ENCODE data around the gene CLCN2.

Gene CLCN2

DNA sequence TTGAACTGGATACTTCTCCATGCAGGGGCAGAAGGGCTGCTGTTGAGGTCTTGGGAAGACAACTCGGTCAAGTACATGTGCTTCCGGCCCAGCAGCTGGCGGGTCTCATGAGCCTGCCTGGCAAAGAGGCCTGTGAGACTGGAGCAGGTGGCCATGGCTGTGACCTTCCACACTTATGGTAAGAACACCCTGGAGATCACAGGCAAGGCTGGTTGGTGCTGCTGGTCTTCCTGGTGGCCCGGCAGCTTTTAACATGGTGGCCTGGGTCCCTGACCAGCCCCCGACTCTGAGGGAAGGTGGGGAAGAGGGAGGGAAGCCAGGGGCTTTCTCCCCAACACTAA lies 33.9 kb upstream of the CLCN2 start:
- Histone ChIP-seq H3K4ac (ENCODE audit: low read depth, low read length) (no peak overlapping the region), H3K79me1 (ENCODE audit: low read length) (no peaks in the 10 kb centered on the region), H3K23ac (ENCODE audit: low read length) (no peak overlapping the region), H3K79me2 (ENCODE audit: control insufficient read depth, insufficient read depth, low read length) (no peaks in the 10 kb centered on the region), H3K36me3 (ENCODE audit: control insufficient read depth, insufficient read depth, low read length) (no peaks in the 10 kb centered on the region), H3K4me3 (ENCODE audit: low read length) (no peak overlapping the region), H2BK15ac (replicated peaks; ENCODE audit: low read depth) (no peak overlapping the region), H3K4me1 (ENCODE audit: control insufficient read depth, low read depth, low read length) (no peaks in the 10 kb centered on the region), H2BK120ac (ENCODE audit: low read depth, low read length) (no peak overlapping the region), H3K9ac (ENCODE audit: low read length) (no peak overlapping the region), H4K5ac (ENCODE audit: low read length) (no peak overlapping the region), H3K56ac (ENCODE audit: low read length) (no peak overlapping the region), H3K4me2 (ENCODE audit: low read length) (no peak overlapping the region), H3K27me3 (ENCODE audit: insufficient read depth, low read length, poor library complexity) (no peaks in the 10 kb centered on the region), H3K27ac (ENCODE audit: low read depth, low read length) (no peak overlapping the region), H2AK5ac (ENCODE audit: low read length) (no peak overlapping the region), H3K18ac (ENCODE audit: low read length) (no peak overlapping the region), H4K8ac (ENCODE audit: low read depth, low read length) (no peak overlapping the region), H2BK5ac (ENCODE audit: low read length) (no peak overlapping the region)
- DNase-seq = no peak
- WGBS (ENCODE audit: extremely low coverage, insufficient coverage, low lambda C conversion rate) = no CpG with 5 or more reads among the region's 5 CpGs

DNA sequence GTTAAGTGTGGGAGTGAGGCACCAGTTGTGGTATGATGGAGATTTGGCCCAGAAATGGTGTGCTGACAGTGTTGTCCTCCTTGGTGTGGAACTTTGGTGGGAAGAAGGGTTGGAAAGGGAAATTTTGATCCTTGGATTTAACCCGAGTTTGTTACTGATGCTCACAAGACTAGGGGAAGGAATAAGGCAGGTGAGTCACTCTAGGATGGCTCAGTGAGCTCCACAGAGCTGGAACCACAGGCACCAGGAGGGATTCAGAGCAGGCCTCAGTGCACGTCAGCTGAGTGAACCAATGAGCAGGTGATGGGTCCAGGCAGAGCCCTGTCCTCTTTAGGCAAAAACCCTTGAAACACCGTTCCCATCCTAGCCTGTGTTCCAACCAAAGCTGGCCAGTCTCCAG lies 29.9 kb upstream of the CLCN2 start:
- Histone ChIP-seq H3K56ac (ENCODE audit: low read length) (no peak overlapping the region), H2AK5ac (ENCODE audit: low read length) (no peak overlapping the region), H3K4ac (ENCODE audit: low read depth, low read length) (no peak overlapping the region), H4K5ac (ENCODE audit: low read length) (no peak overlapping the region), H3K27me3 (ENCODE audit: insufficient read depth, low read length, poor library complexity) (no peaks in the 10 kb centered on the region), H3K36me3 (ENCODE audit: control insufficient read depth, insufficient read depth, low read length) (no peaks in the 10 kb centered on the region), H3K4me3 (ENCODE audit: low read length) (no peak overlapping the region), H3K9ac (ENCODE audit: low read length) (no peak overlapping the region), H3K23ac (ENCODE audit: low read length) (no peak overlapping the region), H3K18ac (ENCODE audit: low read length) (no peak overlapping the region), H4K8ac (ENCODE audit: low read depth, low read length) (no peak overlapping the region), H3K4me2 (ENCODE audit: low read length) (no peak overlapping the region), H2BK15ac (replicated peaks; ENCODE audit: low read depth) (no peak overlapping the region), H2BK5ac (ENCODE audit: low read length) (no peak overlapping the region), H3K79me2 (ENCODE audit: control insufficient read depth, insufficient read depth, low read length) (no peaks in the 10 kb centered on the region), H3K79me1 (ENCODE audit: low read length) (no peaks in the 10 kb centered on the region), H2BK120ac (ENCODE audit: low read depth, low read length) (no peak overlapping the region), H3K4me1 (ENCODE audit: control insufficient read depth, low read depth, low read length) (no peaks in the 10 kb centered on the region), H3K27ac (ENCODE audit: low read depth, low read length) (no peak overlapping the region)
- no CpG with 5 or more reads among the region's 3 CpGs for WGBS (ENCODE audit: extremely low coverage, insufficient coverage, low lambda C conversion rate)
- DNase-seq = no peak

DNA sequence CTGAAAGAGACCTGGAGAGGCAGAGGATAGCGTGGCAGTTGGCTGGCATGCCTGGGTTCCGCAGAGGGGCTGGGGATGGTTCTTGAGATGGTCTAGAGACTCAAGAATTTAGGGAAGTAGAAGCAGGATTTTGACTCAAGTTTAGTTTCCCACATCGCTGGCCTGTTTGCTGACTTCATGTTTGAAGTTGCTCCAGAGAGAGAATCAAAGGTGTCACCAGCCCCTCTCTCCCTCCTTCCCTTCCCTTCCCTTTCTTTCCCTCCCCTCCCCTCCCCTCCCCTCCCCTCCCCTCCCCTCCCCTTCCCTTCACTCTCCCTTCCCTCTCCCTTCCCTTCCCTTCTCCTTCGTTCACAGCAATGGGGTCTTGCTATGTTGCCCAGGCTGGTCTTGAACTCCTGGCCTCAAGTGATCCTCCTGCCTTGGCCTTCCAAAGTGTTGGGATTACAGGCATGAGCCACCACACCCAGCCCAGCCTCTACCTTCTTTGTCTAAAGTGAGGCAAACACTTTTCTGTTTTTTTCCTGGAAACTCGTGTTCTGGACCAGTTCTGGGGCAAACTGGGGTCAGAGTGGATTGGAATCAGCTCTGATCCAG lies 28.6 kb upstream of the CLCN2 start:
- Histone ChIP-seq H3K4me3 (ENCODE audit: low read length) (no peak overlapping the region), H2AK5ac (ENCODE audit: low read length) (no peak overlapping the region), H3K36me3 (ENCODE audit: control insufficient read depth, insufficient read depth, low read length) (no peaks in the 10 kb centered on the region), H3K27me3 (ENCODE audit: insufficient read depth, low read length, poor library complexity) (no peaks in the 10 kb centered on the region), H3K23ac (ENCODE audit: low read length) (no peak overlapping the region), H3K79me1 (ENCODE audit: low read length) (no peaks in the 10 kb centered on the region), H3K4me1 (ENCODE audit: control insufficient read depth, low read depth, low read length) (no peaks in the 10 kb centered on the region), H3K18ac (ENCODE audit: low read length) (no peak overlapping the region), H2BK5ac (ENCODE audit: low read length) (no peak overlapping the region), H3K56ac (ENCODE audit: low read length) (no peak overlapping the region), H4K5ac (ENCODE audit: low read length) (no peak overlapping the region), H3K4me2 (ENCODE audit: low read length) (no peak overlapping the region), H2BK15ac (replicated peaks; ENCODE audit: low read depth) (no peak overlapping the region), H3K9ac (ENCODE audit: low read length) (no peak overlapping the region), H3K4ac (ENCODE audit: low read depth, low read length) (no peak overlapping the region), H4K8ac (ENCODE audit: low read depth, low read length) (no peak overlapping the region), H3K27ac (ENCODE audit: low read depth, low read length) (no peak overlapping the region), H2BK120ac (ENCODE audit: low read depth, low read length) (no peak overlapping the region), H3K79me2 (ENCODE audit: control insufficient read depth, insufficient read depth, low read length) (no peaks in the 10 kb centered on the region)
- DNase-seq = no peak
- WGBS (ENCODE audit: extremely low coverage, insufficient coverage, low lambda C conversion rate) = no CpG with 5 or more reads among the region's 5 CpGs

DNA sequence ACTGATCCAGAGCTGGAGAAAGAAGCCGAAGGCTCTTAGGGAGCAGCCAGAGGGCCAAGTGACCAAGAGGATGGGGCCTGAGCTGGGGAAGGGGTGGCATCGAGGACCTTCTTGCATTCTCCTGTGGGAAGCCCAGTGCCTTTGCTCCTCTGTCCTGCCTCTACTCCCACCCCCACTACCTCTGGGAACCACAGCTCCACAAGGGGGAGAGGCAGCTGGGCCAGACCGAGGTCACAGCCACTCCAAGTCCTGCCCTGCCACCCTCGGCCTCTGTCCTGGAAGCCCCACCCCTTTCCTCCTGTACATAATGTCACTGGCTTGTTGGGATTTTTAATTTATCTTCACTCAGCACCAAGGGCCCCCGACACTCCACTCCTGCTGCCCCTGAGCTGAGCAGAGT lies 28.0 kb upstream of the CLCN2 start:
- Histone ChIP-seq H3K27ac (ENCODE audit: low read depth, low read length) (no peak overlapping the region), H3K9ac (ENCODE audit: low read length) (no peak overlapping the region), H2BK5ac (ENCODE audit: low read length) (no peak overlapping the region), H2AK5ac (ENCODE audit: low read length) (no peak overlapping the region), H2BK120ac (ENCODE audit: low read depth, low read length) (no peak overlapping the region), H4K8ac (ENCODE audit: low read depth, low read length) (no peak overlapping the region), H3K4me1 (ENCODE audit: control insufficient read depth, low read depth, low read length) (no peaks in the 10 kb centered on the region), H3K36me3 (ENCODE audit: control insufficient read depth, insufficient read depth, low read length) (no peaks in the 10 kb centered on the region), H3K4me2 (ENCODE audit: low read length) (no peak overlapping the region), H3K27me3 (ENCODE audit: insufficient read depth, low read length, poor library complexity) (no peaks in the 10 kb centered on the region), H3K18ac (ENCODE audit: low read length) (no peak overlapping the region), H3K4me3 (ENCODE audit: low read length) (no peak overlapping the region), H3K23ac (ENCODE audit: low read length) (no peak overlapping the region), H2BK15ac (replicated peaks; ENCODE audit: low read depth) (no peak overlapping the region), H3K79me1 (ENCODE audit: low read length) (no peaks in the 10 kb centered on the region), H3K56ac (ENCODE audit: low read length) (no peak overlapping the region), H3K4ac (ENCODE audit: low read depth, low read length) (no peak overlapping the region), H3K79me2 (ENCODE audit: control insufficient read depth, insufficient read depth, low read length) (no peaks in the 10 kb centered on the region), H4K5ac (ENCODE audit: low read length) (no peak overlapping the region)
- no peak for DNase-seq
- no CpG with 5 or more reads among the region's 5 CpGs for WGBS (ENCODE audit: extremely low coverage, insufficient coverage, low lambda C conversion rate)

DNA sequence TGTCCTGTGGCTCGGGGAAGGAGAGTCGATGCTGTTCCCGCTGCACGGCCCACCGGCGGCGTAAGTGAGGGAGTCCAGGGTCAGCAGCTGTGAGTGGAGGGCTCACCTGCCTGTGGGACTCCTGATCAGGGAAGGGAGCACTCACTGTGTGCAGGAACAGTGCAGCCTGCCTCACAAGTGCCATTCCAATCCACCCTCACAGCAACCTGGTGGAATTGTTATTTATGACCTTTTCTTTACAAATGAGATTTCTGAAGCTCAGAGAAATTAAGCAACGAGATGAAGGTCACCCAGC lies 27.5 kb upstream of the CLCN2 start:
- Histone ChIP-seq H3K23ac (ENCODE audit: low read length) (no peak overlapping the region), H3K4me1 (ENCODE audit: control insufficient read depth, low read depth, low read length) (no peaks in the 10 kb centered on the region), H3K27me3 (ENCODE audit: insufficient read depth, low read length, poor library complexity) (no peaks in the 10 kb centered on the region), H3K4me2 (ENCODE audit: low read length) (no peak overlapping the region), H4K8ac (ENCODE audit: low read depth, low read length) (no peak overlapping the region), H2AK5ac (ENCODE audit: low read length) (no peak overlapping the region), H3K27ac (ENCODE audit: low read depth, low read length) (no peak overlapping the region), H3K79me2 (ENCODE audit: control insufficient read depth, insufficient read depth, low read length) (no peaks in the 10 kb centered on the region), H3K18ac (ENCODE audit: low read length) (no peak overlapping the region), H2BK15ac (replicated peaks; ENCODE audit: low read depth) (no peak overlapping the region), H3K4ac (ENCODE audit: low read depth, low read length) (no peak overlapping the region), H3K9ac (ENCODE audit: low read length) (no peak overlapping the region), H2BK5ac (ENCODE audit: low read length) (no peak overlapping the region), H4K5ac (ENCODE audit: low read length) (no peak overlapping the region), H2BK120ac (ENCODE audit: low read depth, low read length) (no peak overlapping the region), H3K56ac (ENCODE audit: low read length) (no peak overlapping the region), H3K4me3 (ENCODE audit: low read length) (no peak overlapping the region), H3K36me3 (ENCODE audit: control insufficient read depth, insufficient read depth, low read length) (no peaks in the 10 kb centered on the region), H3K79me1 (ENCODE audit: low read length) (no peaks in the 10 kb centered on the region)
- DNase-seq = no peak
- no CpG with 5 or more reads among the region's 8 CpGs for WGBS (ENCODE audit: extremely low coverage, insufficient coverage, low lambda C conversion rate)

DNA sequence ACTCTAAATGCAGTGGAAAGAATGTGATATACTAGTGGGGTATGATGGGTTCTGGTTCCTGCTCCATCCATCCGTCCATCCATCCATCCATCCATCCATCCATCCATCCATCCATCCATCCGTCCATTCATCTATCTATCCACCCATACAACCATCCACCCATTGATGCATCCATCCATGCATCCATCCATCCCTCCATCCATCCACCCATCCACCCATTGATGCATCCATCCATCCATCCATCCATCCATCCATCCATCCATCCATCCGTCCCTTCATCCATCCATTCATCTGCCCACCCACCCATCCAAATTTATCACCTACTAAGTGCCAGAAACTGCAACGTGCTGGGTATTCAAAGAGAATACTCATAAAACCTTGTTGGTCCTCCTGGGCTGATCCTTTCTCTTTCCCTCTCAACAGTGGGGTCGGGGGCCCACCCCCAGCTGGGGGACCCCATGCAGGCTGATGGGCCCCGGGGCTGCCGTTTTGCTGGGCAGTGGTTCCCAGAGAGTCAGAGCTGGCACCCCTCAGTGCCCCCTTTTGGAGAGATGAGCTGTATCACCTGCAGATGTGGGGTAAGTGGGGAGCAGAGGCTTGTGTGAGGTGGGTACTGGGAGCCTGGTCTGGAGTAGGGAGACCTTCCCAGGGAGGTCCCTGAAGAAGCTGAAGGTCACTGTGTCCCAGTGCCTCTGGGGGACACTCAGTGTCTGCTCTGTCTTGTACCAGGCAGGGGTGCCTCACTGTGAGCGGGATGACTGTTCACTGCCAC lies 26.9 kb upstream of the CLCN2 start:
- no peak overlapping the region for H3K23ac ChIP-seq (ENCODE audit: low read length)
- no peaks in the 10 kb centered on the region for H3K36me3 ChIP-seq (ENCODE audit: control insufficient read depth, insufficient read depth, low read length)
- no peak overlapping the region for H3K4me3 ChIP-seq (ENCODE audit: low read length)
- no peak overlapping the region for H2AK5ac ChIP-seq (ENCODE audit: low read length)
- H3K9ac ChIP-seq (ENCODE audit: low read length) = no peak overlapping the region
- H3K79me1 ChIP-seq (ENCODE audit: low read length) = no peaks in the 10 kb centered on the region
- H3K18ac ChIP-seq (ENCODE audit: low read length) = no peak overlapping the region
- H3K27me3 ChIP-seq (ENCODE audit: insufficient read depth, low read length, poor library complexity) = no peaks in the 10 kb centered on the region
- H4K5ac ChIP-seq (ENCODE audit: low read length) = no peak overlapping the region
- H2BK5ac ChIP-seq (ENCODE audit: low read length) = no peak overlapping the region
- no peak overlapping the region for H3K27ac ChIP-seq (ENCODE audit: low read depth, low read length)
- H3K56ac ChIP-seq (ENCODE audit: low read length) = no peak overlapping the region
- no peak overlapping the region for H4K8ac ChIP-seq (ENCODE audit: low read depth, low read length)
- no peak overlapping the region for H3K4me2 ChIP-seq (ENCODE audit: low read length)
- no peak for DNase-seq
- no peaks in the 10 kb centered on the region for H3K79me2 ChIP-seq (ENCODE audit: control insufficient read depth, insufficient read depth, low read length)
- H2BK120ac ChIP-seq (ENCODE audit: low read depth, low read length) = no peak overlapping the region
- WGBS (ENCODE audit: extremely low coverage, insufficient coverage, low lambda C conversion rate) = no CpG with 5 or more reads among the region's 8 CpGs
- no peaks in the 10 kb centered on the region for H3K4me1 ChIP-seq (ENCODE audit: control insufficient read depth, low read depth, low read length)
- no peak overlapping the region for H2BK15ac ChIP-seq (replicated peaks; ENCODE audit: low read depth)
- H3K4ac ChIP-seq (ENCODE audit: low read depth, low read length) = no peak overlapping the region

All from mesendoderm (in vitro differentiated cells).